Measurements from ENCODE around the gene EEPD1.

DNA sequence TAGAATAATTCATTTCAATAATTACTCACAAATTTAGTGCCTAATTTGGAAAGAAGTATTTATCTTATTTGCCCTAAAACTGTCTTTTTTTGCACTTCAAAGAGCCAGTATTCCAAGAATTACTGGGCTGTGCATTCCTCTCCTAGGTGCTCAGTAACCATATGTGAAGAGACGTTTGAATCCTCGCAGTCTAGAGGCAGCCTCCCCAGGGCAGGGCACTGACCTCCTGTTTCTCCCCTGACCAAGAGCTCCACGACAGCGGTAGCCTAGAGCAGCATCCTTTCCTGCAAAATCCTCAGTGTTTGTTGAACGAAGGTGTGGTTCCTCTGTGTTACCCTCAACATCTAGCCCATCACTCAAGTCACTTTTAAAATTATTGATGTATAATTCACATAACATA is 113.1 kb downstream of the EEPD1 start:
- TF ChIP-seq, protein P1, sequence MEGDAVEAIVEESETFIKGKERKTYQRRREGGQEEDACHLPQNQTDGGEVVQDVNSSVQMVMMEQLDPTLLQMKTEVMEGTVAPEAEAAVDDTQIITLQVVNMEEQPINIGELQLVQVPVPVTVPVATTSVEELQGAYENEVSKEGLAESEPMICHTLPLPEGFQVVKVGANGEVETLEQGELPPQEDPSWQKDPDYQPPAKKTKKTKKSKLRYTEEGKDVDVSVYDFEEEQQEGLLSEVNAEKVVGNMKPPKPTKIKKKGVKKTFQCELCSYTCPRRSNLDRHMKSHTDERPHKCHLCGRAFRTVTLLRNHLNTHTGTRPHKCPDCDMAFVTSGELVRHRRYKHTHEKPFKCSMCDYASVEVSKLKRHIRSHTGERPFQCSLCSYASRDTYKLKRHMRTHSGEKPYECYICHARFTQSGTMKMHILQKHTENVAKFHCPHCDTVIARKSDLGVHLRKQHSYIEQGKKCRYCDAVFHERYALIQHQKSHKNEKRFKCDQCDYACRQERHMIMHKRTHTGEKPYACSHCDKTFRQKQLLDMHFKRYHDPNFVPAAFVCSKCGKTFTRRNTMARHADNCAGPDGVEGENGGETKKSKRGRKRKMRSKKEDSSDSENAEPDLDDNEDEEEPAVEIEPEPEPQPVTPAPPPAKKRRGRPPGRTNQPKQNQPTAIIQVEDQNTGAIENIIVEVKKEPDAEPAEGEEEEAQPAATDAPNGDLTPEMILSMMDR (IDR thresholded peaks at IDR 0.05; ENCODE audit: insufficient read depth, low read depth, low read length) = no peak
- no peak for TF ChIP-seq EZH2 (IDR thresholded peaks at IDR 0.05; ENCODE audit: insufficient read depth, low read length)

Measured in astrocyte (in vitro differentiated cells and primary cell).